ENCODE results near the gene DLG5. TPM values are rescaled to one million over a fixed set of nuclear protein-coding genes. Genes with fewer than 3 reads are reported as not detected.

The DLG5 gene
- total RNA-seq, 4 donors from 2014 or later: 40.6 to 134 (median 61.5) TPM

DNA sequence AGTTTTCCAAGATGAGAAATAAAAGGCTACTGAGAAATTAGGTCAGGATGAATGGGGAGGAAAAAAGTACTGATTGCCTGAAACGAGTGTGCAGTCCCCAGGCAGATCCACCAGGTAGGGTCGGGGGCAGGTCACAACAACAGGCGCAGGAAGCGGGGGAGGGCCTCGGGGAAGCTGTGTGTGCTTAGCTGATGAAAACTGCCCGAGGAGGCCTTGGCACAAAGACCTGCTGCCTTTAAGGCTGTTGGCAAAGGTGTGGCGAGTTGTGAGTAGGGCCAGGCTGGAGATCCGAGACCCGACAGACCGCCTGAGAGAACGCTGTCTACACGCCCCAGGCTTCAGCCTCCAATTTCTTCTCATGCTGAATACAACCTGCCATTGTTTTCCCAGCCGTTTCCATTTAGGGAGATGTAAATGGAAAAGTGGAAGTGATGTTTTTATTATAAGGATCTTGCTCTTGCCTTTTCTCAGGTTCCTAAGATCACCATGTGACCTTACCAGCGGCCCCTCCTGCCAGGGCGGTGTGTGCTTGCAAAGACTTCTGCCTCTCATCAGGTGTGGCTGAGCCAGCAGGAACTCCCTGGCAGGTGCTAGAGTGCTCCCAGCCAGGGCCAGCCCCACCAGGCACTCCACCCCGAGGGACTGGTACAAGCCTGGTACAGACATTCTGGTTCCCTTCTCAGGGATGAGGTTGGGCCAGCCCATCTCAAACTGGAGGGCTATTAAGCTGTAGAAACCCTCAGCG lies 60.8 kb downstream of the DLG5 start:
- H3K27me3 ChIP-seq: no peaks in the 10 kb centered on the region
- no peak overlapping the region for H3K27ac ChIP-seq
- TF ChIP-seq, protein P1, sequence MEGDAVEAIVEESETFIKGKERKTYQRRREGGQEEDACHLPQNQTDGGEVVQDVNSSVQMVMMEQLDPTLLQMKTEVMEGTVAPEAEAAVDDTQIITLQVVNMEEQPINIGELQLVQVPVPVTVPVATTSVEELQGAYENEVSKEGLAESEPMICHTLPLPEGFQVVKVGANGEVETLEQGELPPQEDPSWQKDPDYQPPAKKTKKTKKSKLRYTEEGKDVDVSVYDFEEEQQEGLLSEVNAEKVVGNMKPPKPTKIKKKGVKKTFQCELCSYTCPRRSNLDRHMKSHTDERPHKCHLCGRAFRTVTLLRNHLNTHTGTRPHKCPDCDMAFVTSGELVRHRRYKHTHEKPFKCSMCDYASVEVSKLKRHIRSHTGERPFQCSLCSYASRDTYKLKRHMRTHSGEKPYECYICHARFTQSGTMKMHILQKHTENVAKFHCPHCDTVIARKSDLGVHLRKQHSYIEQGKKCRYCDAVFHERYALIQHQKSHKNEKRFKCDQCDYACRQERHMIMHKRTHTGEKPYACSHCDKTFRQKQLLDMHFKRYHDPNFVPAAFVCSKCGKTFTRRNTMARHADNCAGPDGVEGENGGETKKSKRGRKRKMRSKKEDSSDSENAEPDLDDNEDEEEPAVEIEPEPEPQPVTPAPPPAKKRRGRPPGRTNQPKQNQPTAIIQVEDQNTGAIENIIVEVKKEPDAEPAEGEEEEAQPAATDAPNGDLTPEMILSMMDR (IDR thresholded peaks at IDR 0.05): no peak
- no peak for TF ChIP-seq POLR2A (IDR thresholded peaks at IDR 0.05)
- DNase-seq: no peak
- H3K36me3 ChIP-seq: peaks cover 0 to 11% (median 0%) of the 10 kb centered on the region in 3 donors
- H3K4me3 ChIP-seq: no peak overlapping the region
- H3K4me1 ChIP-seq: no peaks in the 10 kb centered on the region
- H3K9me3 ChIP-seq: no peaks in the 10 kb centered on the region

DNA sequence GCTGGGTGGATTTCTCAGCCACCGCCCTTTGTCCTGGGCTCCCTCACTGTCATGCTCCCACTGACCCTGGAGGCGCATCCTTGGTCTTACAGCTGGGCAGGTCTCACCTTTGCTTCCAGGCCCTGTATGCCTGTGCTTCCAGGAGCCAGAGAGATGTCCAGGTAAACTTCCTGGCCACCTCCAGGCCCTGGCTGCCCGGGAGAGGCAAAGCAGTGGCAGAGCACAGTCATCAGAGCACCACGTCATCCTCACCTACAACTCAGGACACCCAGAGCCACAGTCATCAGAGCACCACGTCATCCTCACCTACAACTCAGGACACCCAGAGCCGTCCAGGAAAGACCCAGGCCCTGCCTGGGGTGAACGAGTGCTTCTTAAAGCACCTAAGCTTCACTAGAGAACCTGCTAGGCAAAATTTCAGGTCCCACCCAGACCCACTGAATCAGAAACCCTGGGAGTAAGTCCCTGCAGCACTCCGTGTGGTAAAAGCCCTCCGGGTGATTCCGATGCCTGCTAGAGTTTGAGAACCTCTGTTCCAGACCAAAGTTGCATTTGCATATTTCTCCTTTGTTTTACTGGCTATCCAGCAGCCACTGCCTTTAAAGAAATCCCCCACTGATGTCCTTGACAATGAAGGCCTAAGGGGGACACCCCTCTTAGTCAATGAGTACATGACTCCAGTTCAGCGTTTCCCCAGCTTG lies 62.3 kb downstream of the DLG5 start:
- H3K27me3 ChIP-seq: no peaks in the 10 kb centered on the region
- TF ChIP-seq POLR2A (IDR thresholded peaks at IDR 0.05): no peak
- TF ChIP-seq, protein P1 (IDR thresholded peaks at IDR 0.05): no peak
- H3K4me3 ChIP-seq: no peak overlapping the region
- no peaks in the 10 kb centered on the region for H3K9me3 ChIP-seq
- peaks cover 0 to 15% (median 0%) of the 10 kb centered on the region in 3 donors for H3K36me3 ChIP-seq
- no peak for DNase-seq
- no peak overlapping the region for H3K27ac ChIP-seq
- H3K4me1 ChIP-seq: no peaks in the 10 kb centered on the region

DNA sequence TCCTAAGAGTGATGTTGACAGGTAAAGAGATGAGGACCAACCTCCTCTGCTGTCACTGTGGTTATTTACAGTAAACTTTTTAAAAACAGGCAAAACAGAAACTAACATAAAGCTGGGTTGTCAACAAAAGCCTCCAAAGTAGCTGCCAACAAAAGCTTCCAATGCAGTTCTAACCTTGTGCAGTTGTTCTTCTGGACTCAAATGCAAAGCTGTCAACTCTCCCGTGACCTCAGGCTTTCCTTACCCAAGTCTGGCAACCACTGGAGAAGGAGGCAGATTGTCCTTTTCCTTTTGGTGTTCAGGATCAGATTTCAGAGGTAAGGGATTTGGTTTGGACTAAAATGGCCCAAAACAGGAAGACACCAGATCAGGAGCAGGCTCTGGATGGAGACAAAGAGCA lies 63.1 kb downstream of the DLG5 start:
- H3K4me1 ChIP-seq: no peaks in the 10 kb centered on the region
- peaks cover 0 to 15% (median 0%) of the 10 kb centered on the region in 3 donors for H3K36me3 ChIP-seq
- H3K4me3 ChIP-seq: no peak overlapping the region
- no peak for DNase-seq
- H3K27me3 ChIP-seq: no peaks in the 10 kb centered on the region
- TF ChIP-seq, protein P1 (IDR thresholded peaks at IDR 0.05): no peak
- TF ChIP-seq POLR2A (IDR thresholded peaks at IDR 0.05): no peak
- H3K9me3 ChIP-seq: no peaks in the 10 kb centered on the region
- no peak overlapping the region for H3K27ac ChIP-seq

DNA sequence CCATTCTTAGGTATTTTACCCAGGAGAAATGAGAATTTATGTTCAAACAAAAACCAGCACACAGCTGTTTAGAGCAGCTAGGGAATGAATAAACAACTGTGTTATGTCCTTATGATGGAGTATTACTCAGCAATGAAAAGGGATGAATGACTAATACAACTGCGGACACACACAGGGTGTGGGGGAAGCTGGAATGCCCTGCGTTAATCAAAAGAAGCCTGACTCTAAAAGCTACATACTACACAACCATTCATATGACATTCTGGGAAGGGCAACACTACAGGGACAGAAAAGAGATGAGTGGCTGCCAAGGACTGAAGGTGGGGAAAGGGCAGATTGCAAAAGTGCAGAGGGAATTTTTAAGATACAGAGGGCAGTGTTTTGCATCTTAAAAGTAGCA lies 64.0 kb downstream of the DLG5 start:
- no peak for DNase-seq
- Histone ChIP-seq H3K27ac (no peak overlapping the region), H3K4me3 (no peak overlapping the region)

DNA sequence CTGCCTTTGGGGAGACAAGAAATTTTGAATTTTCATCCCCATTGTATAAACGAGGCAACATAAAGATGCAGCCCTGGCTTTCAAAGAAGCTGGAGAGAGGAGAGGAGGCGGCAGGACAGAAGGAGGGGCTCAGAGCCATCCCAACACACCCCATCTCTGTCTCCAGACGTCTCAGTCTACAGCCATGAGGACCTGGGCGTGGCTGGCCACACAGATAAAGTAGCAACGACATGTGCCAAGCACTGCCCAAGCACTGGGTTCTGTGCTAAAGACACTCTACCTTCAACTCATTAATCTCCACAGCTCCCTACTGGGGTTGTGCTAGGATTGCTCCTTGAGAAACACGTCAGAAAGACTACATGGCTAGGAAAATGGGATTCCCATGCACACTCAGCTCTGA lies 65.2 kb downstream of the DLG5 start:
- Histone ChIP-seq H3K4me1 (no peaks in the 10 kb centered on the region), H3K27me3 (no peaks in the 10 kb centered on the region), H3K9me3 (no peaks in the 10 kb centered on the region), H3K4me3 (no peak overlapping the region), H3K27ac (no peak overlapping the region), H3K36me3 (peaks cover 0 to 13% (median 0%) of the 10 kb centered on the region in 3 donors)
- TF ChIP-seq, protein P1 (IDR thresholded peaks at IDR 0.05): no peak
- no peak for TF ChIP-seq POLR2A (IDR thresholded peaks at IDR 0.05)
- no peak for DNase-seq

More for the DNA sequence above, 64.0 kb downstream of the DLG5 start:
- no peak for TF ChIP-seq POLR2A (IDR thresholded peaks at IDR 0.05)
- TF ChIP-seq, protein P1 (IDR thresholded peaks at IDR 0.05): no peak
- H3K27me3 ChIP-seq: no peaks in the 10 kb centered on the region
- no peaks in the 10 kb centered on the region for H3K4me1 ChIP-seq
- no peaks in the 10 kb centered on the region for H3K9me3 ChIP-seq
- peaks cover 0 to 11% (median 0%) of the 10 kb centered on the region in 3 donors for H3K36me3 ChIP-seq

Data from Peyer's patch (tissue), 4 donors.